Measurements from ENCODE around the gene LPCAT3.

The LPCAT3 gene

GRCh38 chr12:6937481-6938352 is 80.6 kb downstream of the LPCAT3 start:
- peak; percentile 95 for DNase-seq (ENCODE audit: low spot score)
- Histone ChIP-seq H3K18ac (ENCODE audit: low read length) (peak overlapping the region; percentile 100), H3K9me3 (replicated peaks in 1 of 2; ENCODE audit: control insufficient read depth in 2 of 2, insufficient read depth in 1 of 2, low read depth in 1 of 2, low read length in 2 of 2) (no peaks in the 10 kb centered on the region), H3K27ac (replicated peaks; ENCODE audit: low read length) (peak overlapping the region; percentile 95), H2BK5ac (ENCODE audit: low read length) (peak overlapping the region; percentile 99), H3K4me1 (ENCODE audit: control insufficient read depth in 2 of 2, insufficient read depth in 1 of 2, low read depth in 1 of 2, low read length in 2 of 2) (peaks cover 3 to 6% of the 10 kb centered on the region in 2 donors), H2BK120ac (ENCODE audit: low read depth, low read length) (peak overlapping the region; percentile 50), H3K4me3 (ENCODE audit: low read length in 2 of 2) (peak overlapping the region; percentile 51 to 78), H2BK15ac (ENCODE audit: low read length) (peak overlapping the region; percentile 52), H2BK12ac (ENCODE audit: low read length) (no peak overlapping the region), H3K4ac (ENCODE audit: low read length) (peak overlapping the region; percentile 86), H4K8ac (ENCODE audit: low read depth, low read length) (peak overlapping the region; percentile 90), H4K91ac (ENCODE audit: low read depth, low read length, poor library complexity) (peak overlapping the region; percentile 98), H3K27me3 (ENCODE audit: control insufficient read depth in 3 of 3, insufficient read depth in 3 of 3, low read depth in 1 of 3, low read length in 3 of 3) (no peaks in the 10 kb centered on the region), H3K36me3 (replicated peaks in 1 of 2; ENCODE audit: control insufficient read depth in 2 of 2, insufficient read depth in 2 of 2, low read length in 2 of 2) (peaks cover 55 to 88% of the 10 kb centered on the region in 2 donors), H2AFZ (ENCODE audit: low read length) (peak overlapping the region; percentile 80), H3K4me2 (ENCODE audit: insufficient read depth, low read length, poor library complexity, severe bottlenecking) (peak overlapping the region; percentile 66), H3K79me1 (ENCODE audit: low read depth, low read length) (peaks cover 16% of the 10 kb centered on the region), H3K23ac (ENCODE audit: low read depth, low read length, poor library complexity) (peak overlapping the region; percentile 100), H3K9ac (ENCODE audit: low read depth, low read length, poor library complexity) (peak overlapping the region; percentile 94), H2AK5ac (ENCODE audit: low read depth, low read length) (peak overlapping the region; percentile 98), H3K14ac (ENCODE audit: low read length) (peak overlapping the region; percentile 86)
- WGBS, 2 donors (ENCODE audit: extremely low coverage in 2 of 2, insufficient read length in 2 of 2, insufficient replicate concordance in 1 of 2), result no CpG with 5 or more reads among the region's 80 CpGs

- H3K4me3 ChIP-seq (ENCODE audit: low read length in 2 of 2), result no peak overlapping the region
- peaks cover 52 to 90% of the 10 kb centered on the region in 2 donors for H3K36me3 ChIP-seq (replicated peaks in 1 of 2; ENCODE audit: control insufficient read depth in 2 of 2, insufficient read depth in 2 of 2, low read length in 2 of 2)
- H2BK120ac ChIP-seq (ENCODE audit: low read depth, low read length), result no peak overlapping the region
- H4K8ac ChIP-seq (ENCODE audit: low read depth, low read length), result no peak overlapping the region
- peak overlapping the region; percentile 95 for H3K27ac ChIP-seq (replicated peaks; ENCODE audit: low read length)
- peak overlapping the region; percentile 98 for H2AK5ac ChIP-seq (ENCODE audit: low read depth, low read length)
- peak overlapping the region; percentile 94 for H3K9ac ChIP-seq (ENCODE audit: low read depth, low read length, poor library complexity)
- H3K4me2 ChIP-seq (ENCODE audit: insufficient read depth, low read length, poor library complexity, severe bottlenecking), result peak overlapping the region; percentile 62
- H3K9me3 ChIP-seq (replicated peaks in 1 of 2; ENCODE audit: control insufficient read depth in 2 of 2, insufficient read depth in 1 of 2, low read depth in 1 of 2, low read length in 2 of 2), result no peaks in the 10 kb centered on the region
- no peaks in the 10 kb centered on the region for H3K27me3 ChIP-seq (ENCODE audit: control insufficient read depth in 3 of 3, insufficient read depth in 3 of 3, low read depth in 1 of 3, low read length in 3 of 3)
- no peak overlapping the region for H2AFZ ChIP-seq (ENCODE audit: low read length)
- H3K18ac ChIP-seq (ENCODE audit: low read length), result peak overlapping the region; percentile 100
- peak overlapping the region; percentile 100 for H3K23ac ChIP-seq (ENCODE audit: low read depth, low read length, poor library complexity)
- no peak overlapping the region for H2BK15ac ChIP-seq (ENCODE audit: low read length)
- no peak overlapping the region for H3K14ac ChIP-seq (ENCODE audit: low read length)
- no peak overlapping the region for H4K91ac ChIP-seq (ENCODE audit: low read depth, low read length, poor library complexity)
- peaks cover 3 to 6% of the 10 kb centered on the region in 2 donors for H3K4me1 ChIP-seq (ENCODE audit: control insufficient read depth in 2 of 2, insufficient read depth in 1 of 2, low read depth in 1 of 2, low read length in 2 of 2)
- H2BK12ac ChIP-seq (ENCODE audit: low read length), result no peak overlapping the region
- no peak overlapping the region for H3K4ac ChIP-seq (ENCODE audit: low read length)
- H2BK5ac ChIP-seq (ENCODE audit: low read length), result peak overlapping the region; percentile 59
- WGBS, 2 donors (ENCODE audit: extremely low coverage in 2 of 2, insufficient read length in 2 of 2, insufficient replicate concordance in 1 of 2), result no CpG with 5 or more reads among the region's 36 CpGs
- DNase-seq (ENCODE audit: low spot score), result no peak
- H3K79me1 ChIP-seq (ENCODE audit: low read depth, low read length), result peaks cover 16% of the 10 kb centered on the region
These were observed 81.4 kb downstream of the LPCAT3 start for GRCh38 chr12:6936636-6937480.

- no peak for DNase-seq (ENCODE audit: low spot score)
- WGBS, 2 donors (ENCODE audit: extremely low coverage in 2 of 2, insufficient read length in 2 of 2, insufficient replicate concordance in 1 of 2), result no CpG with 5 or more reads among the region's 3 CpGs
- Histone ChIP-seq H3K9me3 (replicated peaks in 1 of 2; ENCODE audit: control insufficient read depth in 2 of 2, insufficient read depth in 1 of 2, low read depth in 1 of 2, low read length in 2 of 2) (no peaks in the 10 kb centered on the region), H3K9ac (ENCODE audit: low read depth, low read length, poor library complexity) (no peak overlapping the region), H3K4ac (ENCODE audit: low read length) (no peak overlapping the region), H4K8ac (ENCODE audit: low read depth, low read length) (no peak overlapping the region), H2BK12ac (ENCODE audit: low read length) (no peak overlapping the region), H3K23ac (ENCODE audit: low read depth, low read length, poor library complexity) (peak overlapping the region; percentile 100), H2BK120ac (ENCODE audit: low read depth, low read length) (no peak overlapping the region), H3K18ac (ENCODE audit: low read length) (no peak overlapping the region), H4K91ac (ENCODE audit: low read depth, low read length, poor library complexity) (no peak overlapping the region), H3K4me3 (ENCODE audit: low read length in 2 of 2) (no peak overlapping the region), H3K36me3 (replicated peaks in 1 of 2; ENCODE audit: control insufficient read depth in 2 of 2, insufficient read depth in 2 of 2, low read length in 2 of 2) (peaks cover 46 to 85% of the 10 kb centered on the region in 2 donors), H2BK5ac (ENCODE audit: low read length) (no peak overlapping the region), H3K79me1 (ENCODE audit: low read depth, low read length) (peaks cover 16% of the 10 kb centered on the region), H3K27me3 (ENCODE audit: control insufficient read depth in 3 of 3, insufficient read depth in 3 of 3, low read depth in 1 of 3, low read length in 3 of 3) (no peaks in the 10 kb centered on the region), H3K27ac (replicated peaks; ENCODE audit: low read length) (peak overlapping the region; percentile 95), H3K4me2 (ENCODE audit: insufficient read depth, low read length, poor library complexity, severe bottlenecking) (no peak overlapping the region), H3K14ac (ENCODE audit: low read length) (no peak overlapping the region), H3K4me1 (ENCODE audit: control insufficient read depth in 2 of 2, insufficient read depth in 1 of 2, low read depth in 1 of 2, low read length in 2 of 2) (peaks cover 3 to 6% of the 10 kb centered on the region in 2 donors), H2AK5ac (ENCODE audit: low read depth, low read length) (no peak overlapping the region), H2BK15ac (ENCODE audit: low read length) (no peak overlapping the region), H2AFZ (ENCODE audit: low read length) (no peak overlapping the region)
These were observed 82.1 kb downstream of the LPCAT3 start for GRCh38 chr12:6936194-6936635.
